ENCODE measurements around the gene CCDC126. TPM values are rescaled to one million over a fixed set of nuclear protein-coding genes. Genes with fewer than 3 reads are reported as not detected.

CCDC126 gene
- total and polyA plus RNA-seq, 3 donors from 2014 or later = 32.0 to 97.2 (median 80.1) TPM

DNA sequence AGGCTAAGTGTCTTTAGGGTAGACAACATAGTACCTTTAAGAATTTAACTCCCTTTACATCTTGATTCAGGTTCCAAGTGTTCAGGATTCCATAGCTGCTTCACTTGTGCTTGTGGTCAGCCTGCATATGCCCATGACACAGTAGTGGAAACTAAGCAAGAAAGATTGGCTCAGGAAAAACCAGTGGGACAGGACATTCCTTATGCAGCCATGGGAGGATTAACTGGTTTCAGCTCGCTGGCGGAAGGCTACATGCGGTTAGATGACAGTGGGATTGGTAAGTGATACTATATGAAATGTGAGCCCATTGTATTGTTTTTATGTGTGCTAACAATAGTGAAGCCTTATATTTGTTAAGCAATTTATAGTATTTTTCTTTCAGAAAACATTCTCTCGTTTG is 94.1 kb downstream of the CCDC126 start:
- DNase-seq = no peak
- no peak overlapping the region for H3K27ac ChIP-seq
- no peaks in the 10 kb centered on the region for H3K9me3 ChIP-seq
- no peaks in the 10 kb centered on the region for H3K27me3 ChIP-seq
- no peaks in the 10 kb centered on the region for H3K36me3 ChIP-seq (ENCODE audit: low read depth, missing control alignments)
- intact Hi-C loops (cut with DNase I; ENCODE audit: low total_unique reads) = no loop called here
- no peak for TF ChIP-seq POLR2A (IDR thresholded peaks at IDR 0.05)
- TF ChIP-seq, protein P1, sequence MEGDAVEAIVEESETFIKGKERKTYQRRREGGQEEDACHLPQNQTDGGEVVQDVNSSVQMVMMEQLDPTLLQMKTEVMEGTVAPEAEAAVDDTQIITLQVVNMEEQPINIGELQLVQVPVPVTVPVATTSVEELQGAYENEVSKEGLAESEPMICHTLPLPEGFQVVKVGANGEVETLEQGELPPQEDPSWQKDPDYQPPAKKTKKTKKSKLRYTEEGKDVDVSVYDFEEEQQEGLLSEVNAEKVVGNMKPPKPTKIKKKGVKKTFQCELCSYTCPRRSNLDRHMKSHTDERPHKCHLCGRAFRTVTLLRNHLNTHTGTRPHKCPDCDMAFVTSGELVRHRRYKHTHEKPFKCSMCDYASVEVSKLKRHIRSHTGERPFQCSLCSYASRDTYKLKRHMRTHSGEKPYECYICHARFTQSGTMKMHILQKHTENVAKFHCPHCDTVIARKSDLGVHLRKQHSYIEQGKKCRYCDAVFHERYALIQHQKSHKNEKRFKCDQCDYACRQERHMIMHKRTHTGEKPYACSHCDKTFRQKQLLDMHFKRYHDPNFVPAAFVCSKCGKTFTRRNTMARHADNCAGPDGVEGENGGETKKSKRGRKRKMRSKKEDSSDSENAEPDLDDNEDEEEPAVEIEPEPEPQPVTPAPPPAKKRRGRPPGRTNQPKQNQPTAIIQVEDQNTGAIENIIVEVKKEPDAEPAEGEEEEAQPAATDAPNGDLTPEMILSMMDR (IDR thresholded peaks at IDR 0.05) = no peak
- 93 to 94% methylated on average over 4 of the region's 4 CpGs for WGBS, 2 donors
- no peaks in the 10 kb centered on the region for H3K4me1 ChIP-seq
- H3K4me3 ChIP-seq = no peak overlapping the region

DNA sequence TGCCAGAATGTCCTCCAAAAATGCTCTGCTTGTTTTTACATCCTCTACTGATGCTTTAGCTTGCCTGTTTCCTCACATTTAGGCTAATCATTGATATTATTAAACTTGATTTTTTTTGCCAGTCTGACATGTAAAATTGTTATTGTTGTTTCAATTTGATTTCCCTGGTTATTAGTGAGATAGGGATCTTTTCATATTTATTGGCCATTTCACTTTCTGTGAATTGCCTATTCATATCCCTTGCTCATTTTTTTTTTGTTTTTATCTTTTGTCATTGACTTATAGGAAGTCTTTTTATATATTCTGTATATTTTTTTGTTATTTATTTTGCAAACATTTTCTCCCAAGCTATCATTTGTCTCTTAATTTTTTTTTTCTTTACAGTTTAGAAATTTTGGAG is 96.0 kb downstream of the CCDC126 start:
- TF ChIP-seq, protein P1 (IDR thresholded peaks at IDR 0.05) = no peak
- no peak for TF ChIP-seq POLR2A (IDR thresholded peaks at IDR 0.05)
- DNase-seq = no peak
- Histone ChIP-seq H3K4me1 (no peaks in the 10 kb centered on the region), H3K27ac (no peak overlapping the region), H3K9me3 (no peaks in the 10 kb centered on the region), H3K27me3 (no peaks in the 10 kb centered on the region), H3K4me3 (no peak overlapping the region), H3K36me3 (ENCODE audit: low read depth, missing control alignments) (no peaks in the 10 kb centered on the region)
- intact Hi-C loops (cut with DNase I; ENCODE audit: low total_unique reads) = no loop called here

Small RNA genes within 50 kb of the gene (small RNA-seq; reads per million reads assigned to genes)
- gene AC006026.2 = 0 reads per million in 2 donors

Other genes starting within 250 kb of the CCDC126 start
- gene IGF2BP3, start 126.9 kb upstream of the CCDC126 start, total RNA-seq = 10 to 100 TPM; 20.1 to 36.0 TPM
- gene IGF2BP3, start 126.9 kb upstream of the CCDC126 start, polyA plus RNA-seq (ENCODE audit: insufficient read depth, low read depth, low replicate concordance) = 17.8 TPM
- gene TRA2A, start 65.4 kb upstream of the CCDC126 start, total RNA-seq = 10 to 100 TPM; 62.8 to 76.1 TPM
- gene TRA2A, start 65.4 kb upstream of the CCDC126 start, polyA plus RNA-seq (ENCODE audit: insufficient read depth, low read depth, low replicate concordance) = 60.9 TPM
- 10 to 100 TPM; 32.9 to 55.7 TPM for gene FAM221A, start 82.8 kb downstream of the CCDC126 start, total RNA-seq
- gene FAM221A, start 82.8 kb downstream of the CCDC126 start, polyA plus RNA-seq (ENCODE audit: insufficient read depth, low read depth, low replicate concordance) = 29.5 TPM
- gene STK31, start 112.8 kb downstream of the CCDC126 start, total RNA-seq = 10 to 100 TPM; 59.7 to 79.8 TPM
- gene STK31, start 112.8 kb downstream of the CCDC126 start, polyA plus RNA-seq (ENCODE audit: insufficient read depth, low read depth, low replicate concordance) = 76.8 TPM